Measurements from ENCODE around the gene OR1S2.
"Not testable (repeated sequence)": the region's sequence is repeated elsewhere in the genome, so short reads cannot be mapped to it uniquely, and the experiment has no call there.

Gene OR1S2
- total RNA-seq, result 0 reads per million in 2 donors

- DNase-seq, result no peak
Measured at GRCh38 chr11:58204042-58204441, at the start of gene OR1S2. TSS of gene OR1S2 (minus strand) at chr11:58204142. CDS start at chr11:58204142, 0 bp downstream.

GRCh38 chr11:58243954-58244353, 40.0 kb upstream of the OR1S2 start:
- no peak for DNase-seq

- DNase-seq, result no peak
Measured at GRCh38 chr11:58227956-58228615, 24.1 kb upstream of the OR1S2 start.

GRCh38 chr11:58222721-58223120, 18.8 kb upstream of the OR1S2 start:
- DNase-seq, result no peak

GRCh38 chr11:58216476-58216875, 12.5 kb upstream of the OR1S2 start:
- no peak for DNase-seq

GRCh38 chr11:58212420-58212819, 8.5 kb upstream of the OR1S2 start, which contains the start of gene OR1S1:
TSS of gene OR1S1 (plus strand) at chr11:58212720.
- not testable (repeated sequence) for DNase-seq

GRCh38 chr11:58199271-58199670, 4.7 kb downstream of the OR1S2 start:
- DNase-seq, result no peak

GRCh38 chr11:58195939-58196338, 8.0 kb downstream of the OR1S2 start:
- DNase-seq, result no peak

GRCh38 chr11:58193391-58193790, 10.6 kb downstream of the OR1S2 start:
- DNase-seq, result no peak

GRCh38 chr11:58192229-58192628, 11.7 kb downstream of the OR1S2 start:
- no peak for DNase-seq

GRCh38 chr11:58188770-58189169, 15.2 kb downstream of the OR1S2 start, which contains the start of gene OR9Q2:
TSS of gene OR9Q2 (plus strand) at chr11:58189070. CDS start at chr11:58190491, 1,421 bp downstream.
- no peak for DNase-seq

- DNase-seq, result no peak
Measured at GRCh38 chr11:58186938-58187337, 17.0 kb downstream of the OR1S2 start.

- DNase-seq, result no peak
Measured at GRCh38 chr11:58179648-58180047, 24.3 kb downstream of the OR1S2 start.

- DNase-seq, result no peak
Measured at GRCh38 chr11:58178444-58178843, 25.5 kb downstream of the OR1S2 start.

- DNase-seq, result no peak
Measured at GRCh38 chr11:58177409-58178054, 26.4 kb downstream of the OR1S2 start.

- no peak for DNase-seq
Measured at GRCh38 chr11:58165504-58166106, 38.3 kb downstream of the OR1S2 start.

GRCh38 chr11:58164990-58165389, 39.0 kb downstream of the OR1S2 start:
- no peak for DNase-seq

GRCh38 chr11:58164389-58164788, 39.6 kb downstream of the OR1S2 start:
- no peak for DNase-seq
